ENCODE data around the gene RABEPK.

GRCh38 chr9:125183561-125183960, 16.8 kb upstream of the RABEPK start:
- TF ChIP-seq CTCF (optimal IDR thresholded peaks at IDR 0.05 in 1 of 3, IDR thresholded peaks at IDR 0.05 in 1 of 3, conservative IDR thresholded peaks at IDR 0.05 in 1 of 3; ENCODE audit: extremely low read depth in 1 of 3, insufficient read depth in 2 of 3, low read length in 3 of 3) (no peak), EZH2 (IDR thresholded peaks at IDR 0.05; ENCODE audit: low read length) (no peak)
